AG10803 (cell line): ENCODE data around the gene NID1.
"Not testable (repeated sequence)": the region's sequence is repeated elsewhere in the genome, so short reads cannot be mapped to it uniquely, and the experiment has no call there.

Experiments used
- DNase-seq: peaks from one replicate; pipeline ENCODE4 v3.0.0; 2010; ENCODE audit warnings: low read depth
- H3K4me3 ChIP-seq: 2 replicates; pipeline ENCODE4 v1.5.1; 2011; ENCODE audit warnings: mild to moderate bottlenecking, low read length, control low read depth
- CTCF ChIP-seq: conservative IDR thresholded peaks from 2 replicates; pipeline ENCODE4 v1.5.1; 2011; ENCODE audit warnings: mild to moderate bottlenecking, low read length, control low read depth, inconsistent platforms

The NID1 gene

GRCh38 chr1:236082526-236082925, 17.6 kb upstream of the NID1 start:
- TF ChIP-seq CTCF: no peak
- no peak overlapping the region for H3K4me3 ChIP-seq
- DNase-seq: no peak

- H3K4me3 ChIP-seq: no peak overlapping the region
- TF ChIP-seq CTCF: no peak
- no peak for DNase-seq
Measured at GRCh38 chr1:236081546-236082227, 16.8 kb upstream of the NID1 start.

GRCh38 chr1:236079703-236080102, 14.8 kb upstream of the NID1 start:
- H3K4me3 ChIP-seq: no peak overlapping the region
- TF ChIP-seq CTCF: no peak
- DNase-seq: no peak

- no peak for TF ChIP-seq CTCF
- no peak for DNase-seq
- no peak overlapping the region for H3K4me3 ChIP-seq
Measured at GRCh38 chr1:236078993-236079392, 14.1 kb upstream of the NID1 start.

- DNase-seq, H3K4me3 ChIP-seq: not testable (repeated sequence)
Measured at GRCh38 chr1:236078077-236078476, 13.2 kb upstream of the NID1 start.

GRCh38 chr1:236075848-236076247, 11.0 kb upstream of the NID1 start:
- no peak for TF ChIP-seq CTCF
- no peak for DNase-seq
- no peak overlapping the region for H3K4me3 ChIP-seq

GRCh38 chr1:236073307-236073897, 8.5 kb upstream of the NID1 start:
- H3K4me3 ChIP-seq: no peak overlapping the region
- no peak for TF ChIP-seq CTCF
- no peak for DNase-seq
